NAMALWA (cell line): ENCODE data around the gene RBMS3.
"Not testable (repeated sequence)": the region's sequence is repeated elsewhere in the genome, so short reads cannot be mapped to it uniquely, and the experiment has no call there.

Experiments
- DNase-seq: peaks from one replicate; pipeline ENCODE4 v3.0.0-alpha.2; 2015; ENCODE audit warnings: low spot score

Gene RBMS3

DNA sequence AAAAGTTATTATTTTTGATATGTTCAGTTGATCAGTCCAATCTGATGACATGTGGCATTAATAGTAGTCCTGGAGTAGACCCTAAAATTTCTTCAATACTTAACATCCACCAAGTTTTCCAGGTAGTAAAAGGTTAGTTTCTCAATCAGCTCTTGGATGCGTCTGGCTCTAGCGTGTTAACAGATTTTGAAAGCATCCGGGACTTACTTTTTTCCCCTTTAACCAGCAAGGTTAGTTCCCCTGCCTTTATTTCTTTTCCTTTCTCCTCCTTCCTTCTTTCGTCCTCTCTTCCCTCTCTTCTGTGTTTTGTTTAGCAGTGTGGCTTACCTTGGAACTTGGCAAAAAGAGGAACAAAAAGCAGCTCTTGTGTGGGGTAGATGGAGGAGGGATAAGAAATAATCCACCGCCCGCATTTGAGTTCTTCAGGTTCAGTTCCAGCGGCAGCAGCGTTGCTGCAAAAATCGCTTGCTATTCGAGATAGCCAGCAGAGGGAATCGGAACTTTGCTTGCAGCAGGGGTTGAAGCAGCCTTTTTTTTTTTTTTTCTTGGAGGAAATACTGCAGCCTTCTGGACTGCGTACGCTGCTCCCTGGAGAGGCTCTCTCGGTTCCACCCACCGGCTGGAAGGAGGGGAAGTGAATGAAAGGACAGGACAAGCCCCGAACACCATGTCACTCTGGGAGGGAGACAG is at the start of gene RBMS3:
RBMS3 (plus strand) TSS at position 668 of the 690 bp plus-strand sequence.
- DNase-seq: peak; percentile 76

- not testable (repeated sequence) for DNase-seq
Measured at GRCh38 chr3:29233126-29233525, 47.7 kb upstream of the RBMS3 start.

DNA sequence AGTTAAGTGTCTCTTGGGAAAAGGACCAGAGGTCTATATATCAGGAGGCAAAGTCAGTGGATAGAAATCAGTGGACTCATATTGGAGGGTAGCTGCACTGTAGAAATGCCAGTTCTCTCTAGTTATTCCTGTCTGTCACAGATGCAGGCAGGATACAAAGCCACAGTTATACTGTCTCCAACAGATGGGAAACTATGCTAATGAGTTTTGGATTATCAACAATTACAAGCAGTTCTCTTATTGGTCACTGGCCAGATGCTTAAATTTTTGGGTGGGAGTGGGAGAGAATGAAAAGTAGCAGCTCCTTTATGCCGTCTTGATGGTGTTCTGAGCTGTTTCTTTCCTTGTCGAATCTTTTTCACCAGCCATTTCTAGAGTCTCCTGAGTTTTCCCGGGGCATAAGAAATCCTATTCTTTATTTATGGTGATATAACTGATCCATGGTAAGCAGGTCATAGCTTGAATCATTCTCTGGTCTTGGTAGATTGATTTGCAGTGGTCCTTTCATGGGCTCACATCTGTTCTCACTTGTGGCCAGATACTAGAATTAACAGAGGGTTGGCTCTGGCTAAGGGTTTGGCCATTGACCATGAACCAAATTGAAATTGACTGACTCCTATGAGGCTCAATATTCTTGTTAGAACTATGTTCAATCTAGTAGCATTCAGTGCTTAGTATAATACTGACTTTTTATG is 44.6 kb upstream of the RBMS3 start:
- no peak for DNase-seq

DNA sequence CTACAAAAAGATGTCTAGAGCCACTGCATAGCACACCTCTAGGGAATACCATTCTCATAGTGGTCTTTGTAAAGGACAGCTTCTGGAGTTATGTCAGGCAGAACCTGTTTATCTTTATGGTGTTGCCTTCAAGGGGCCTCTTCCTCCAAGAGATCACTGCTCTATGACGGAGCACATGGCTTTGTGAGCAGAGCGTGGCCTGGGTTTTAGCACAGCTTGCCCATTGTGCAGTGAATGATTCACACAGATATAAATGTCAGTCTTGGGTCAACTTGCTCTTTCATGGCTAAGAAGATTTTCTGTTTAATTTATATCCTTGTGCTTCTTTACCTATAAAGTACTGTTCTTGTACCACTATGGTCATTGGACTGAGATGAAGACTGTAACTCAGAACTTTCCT is 41.5 kb upstream of the RBMS3 start:
- no peak for DNase-seq

DNA sequence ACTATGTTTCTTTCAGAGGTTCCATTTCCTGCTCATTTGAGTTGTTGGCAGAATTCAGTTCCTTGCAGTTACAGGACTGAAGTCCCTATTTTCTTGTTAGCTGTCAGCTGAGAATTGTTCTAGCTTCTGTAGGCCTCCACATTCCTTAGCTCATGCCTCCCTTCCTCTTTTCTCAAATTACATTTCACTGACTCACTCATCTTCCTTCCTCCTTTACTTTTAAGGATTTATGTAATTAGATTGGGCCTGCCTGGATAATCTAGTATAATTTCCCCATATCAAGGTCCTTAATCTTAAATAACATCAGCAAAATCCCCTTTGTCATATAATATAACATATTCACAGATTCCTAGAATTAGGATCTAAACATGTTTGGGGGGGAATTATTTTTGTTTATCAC is 40.6 kb upstream of the RBMS3 start:
- no peak for DNase-seq

DNA sequence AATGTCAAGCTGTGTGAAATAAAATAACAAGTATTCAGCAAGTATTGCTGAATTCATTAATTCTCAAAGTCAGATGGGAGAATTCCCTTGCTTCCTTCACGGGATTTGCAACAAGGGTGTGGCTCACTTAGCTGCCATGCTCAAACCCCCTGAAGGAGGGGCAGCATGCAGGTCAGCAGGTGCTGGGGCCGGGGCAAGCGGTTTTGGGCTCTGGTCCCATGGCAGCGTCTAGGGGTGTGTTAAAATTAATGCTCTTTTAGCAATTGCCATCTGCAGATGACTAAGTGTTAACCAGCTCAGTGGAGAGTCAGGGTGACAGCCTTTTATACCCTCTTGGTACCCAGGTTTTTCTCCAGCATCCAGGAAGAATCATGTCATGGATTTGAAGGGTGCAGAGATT is 40.0 kb upstream of the RBMS3 start:
- DNase-seq: no peak

DNA sequence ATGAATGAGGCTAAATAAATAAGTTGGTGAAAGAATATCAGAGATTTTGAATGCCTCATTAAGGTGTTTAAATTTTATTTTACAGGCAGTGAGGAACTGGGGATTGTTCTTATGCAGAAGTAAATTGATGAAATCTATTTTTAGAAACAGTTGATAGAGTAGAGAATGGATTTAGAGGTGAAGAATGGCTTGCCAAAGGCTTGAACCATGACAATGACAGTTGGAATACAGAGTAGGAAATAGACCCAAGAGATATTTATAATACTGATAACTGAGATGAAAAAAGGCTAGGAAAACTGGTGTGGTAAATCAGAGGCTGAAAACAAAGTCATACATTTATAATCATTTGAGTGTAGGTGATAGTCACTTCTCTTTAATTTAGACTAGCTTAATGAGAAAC is 39.0 kb upstream of the RBMS3 start:
- DNase-seq: no peak

GRCh38 chr3:29242296-29242695 is 38.6 kb upstream of the RBMS3 start:
- DNase-seq: no peak

DNA sequence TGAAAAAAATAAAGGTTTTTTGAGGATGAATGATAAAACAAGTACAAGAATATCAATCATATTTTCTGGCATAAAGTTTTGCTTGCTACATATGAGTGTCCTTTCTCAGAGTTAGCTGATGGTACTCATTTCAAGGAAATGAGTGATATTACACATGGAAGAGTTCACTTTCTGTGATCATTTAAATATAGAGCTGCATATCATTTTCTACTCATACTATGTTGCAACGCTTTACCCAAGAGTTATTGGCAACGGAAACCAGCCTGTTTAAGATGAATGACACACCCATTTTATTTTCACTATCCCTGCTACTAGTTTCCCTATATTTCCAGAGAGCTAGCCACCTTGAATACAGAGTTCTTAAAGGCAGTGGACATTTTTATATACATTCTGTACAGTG is 35.4 kb upstream of the RBMS3 start:
- DNase-seq: no peak

DNA sequence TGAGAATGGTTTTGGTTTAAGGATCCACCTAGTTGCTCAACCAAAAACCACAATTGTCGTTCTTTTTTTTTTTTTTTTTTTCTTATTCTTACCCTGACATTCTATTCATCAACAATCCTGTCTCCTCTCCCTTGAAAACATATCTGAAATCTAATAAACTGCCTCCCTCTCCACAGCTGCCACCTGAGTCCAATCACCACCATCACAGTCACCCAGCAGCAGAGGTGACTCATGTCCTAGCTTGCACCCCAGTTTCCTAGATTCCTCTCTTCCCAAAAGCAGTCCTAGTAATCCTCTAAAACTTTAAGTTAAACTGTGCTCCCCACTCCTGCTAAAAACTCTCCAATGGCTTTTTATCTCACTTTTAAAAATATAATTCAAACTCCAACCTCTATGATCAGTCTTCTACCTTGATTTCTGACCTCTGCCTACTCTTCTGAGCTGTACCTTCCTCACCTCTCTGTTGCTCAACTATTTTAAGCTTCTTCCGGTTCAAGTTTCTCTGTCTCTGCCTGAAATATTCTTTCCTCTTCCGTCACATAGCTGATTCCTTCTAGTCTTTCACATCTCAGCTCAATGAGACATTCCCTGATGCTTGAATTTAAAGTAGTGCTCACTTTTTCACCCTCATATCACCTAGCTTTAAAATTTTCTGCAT is 33.7 kb upstream of the RBMS3 start:
- no peak for DNase-seq

- no peak for DNase-seq
Measured at GRCh38 chr3:29249829-29250345, 31.0 kb upstream of the RBMS3 start.

DNA sequence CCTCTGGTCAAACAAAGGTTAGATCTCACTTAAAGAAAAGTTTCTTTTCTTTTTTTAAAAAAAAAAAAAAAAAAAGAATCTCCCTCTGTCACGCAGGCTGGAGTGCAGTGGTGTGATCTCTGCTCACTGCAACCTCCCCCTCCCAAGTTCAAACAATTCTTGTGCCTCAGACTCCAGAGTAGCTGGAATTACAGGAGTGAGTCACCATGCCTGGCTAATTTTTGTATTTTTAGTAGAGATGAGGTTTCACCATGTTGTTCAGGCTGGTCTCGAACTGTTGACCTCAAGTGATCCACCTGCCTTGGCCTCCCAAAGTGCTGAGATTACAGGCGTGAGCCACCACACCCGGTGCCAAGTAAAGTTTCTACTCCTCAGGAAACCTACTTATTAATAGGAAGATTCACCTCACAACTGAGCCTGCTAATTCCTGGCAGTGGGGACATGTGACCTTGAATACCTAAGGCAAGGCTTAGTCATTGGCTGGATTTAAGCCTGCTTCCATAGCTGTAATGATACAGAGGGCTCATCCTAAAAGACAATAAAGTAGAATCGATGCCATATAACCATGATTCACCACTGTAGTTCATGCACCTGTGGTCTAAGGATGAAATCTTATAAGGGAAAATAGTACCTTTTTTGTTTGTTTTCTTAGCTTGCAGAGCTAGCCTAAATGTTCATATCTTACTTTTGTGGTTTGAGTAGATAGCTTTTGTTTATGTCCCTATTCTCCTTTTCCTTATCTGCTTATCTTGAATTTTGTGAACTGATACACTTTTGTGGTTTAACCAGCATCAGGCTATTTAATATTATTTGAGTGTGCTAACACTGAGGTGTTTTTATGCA is 24.8 kb upstream of the RBMS3 start:
- no peak for DNase-seq

DNA sequence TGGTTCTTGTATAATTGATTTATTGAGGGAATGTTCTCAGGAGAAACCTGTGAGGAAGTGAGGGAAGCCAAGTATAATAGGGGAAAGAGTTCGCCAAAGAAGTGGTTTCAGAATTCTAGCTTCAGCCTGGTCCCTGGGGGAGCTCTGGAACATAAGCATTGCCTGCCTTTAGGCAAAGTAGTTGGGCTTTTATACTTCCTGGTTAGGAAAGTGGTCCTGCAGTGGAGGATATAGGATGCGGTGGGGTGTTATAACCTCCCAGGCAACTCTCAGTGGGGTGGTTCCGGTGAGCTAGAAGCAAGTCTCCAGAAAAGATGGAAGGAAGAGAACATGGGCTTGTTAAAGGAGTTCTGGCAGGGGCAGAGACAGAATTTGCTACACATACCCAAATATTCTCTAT is 22.7 kb upstream of the RBMS3 start:
- no peak for DNase-seq

DNA sequence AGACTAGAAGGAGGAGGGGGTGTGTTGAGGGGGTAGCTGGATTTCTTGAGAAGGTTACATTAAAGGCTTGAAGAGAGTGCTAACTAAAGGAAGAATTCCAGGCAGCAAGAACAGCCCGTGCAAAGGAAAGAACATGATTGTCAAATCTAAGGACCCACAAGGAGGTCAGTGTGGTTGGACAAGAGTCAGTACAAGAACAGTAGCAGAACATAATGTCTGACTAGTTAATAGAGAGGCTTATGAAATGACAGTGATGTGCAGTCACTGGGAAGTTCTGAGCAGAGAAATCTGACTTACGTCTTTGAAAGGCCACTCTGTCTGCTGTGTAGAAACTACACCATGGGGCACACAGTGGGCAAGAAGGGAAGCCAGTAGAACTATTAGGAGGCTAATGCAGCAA is 19.8 kb upstream of the RBMS3 start:
- DNase-seq: no peak

GRCh38 chr3:29263476-29263875 is 17.4 kb upstream of the RBMS3 start:
- no peak for DNase-seq

GRCh38 chr3:29265509-29266072 is 15.3 kb upstream of the RBMS3 start:
- no peak for DNase-seq

GRCh38 chr3:29267226-29267625 is 13.6 kb upstream of the RBMS3 start:
- no peak for DNase-seq

DNA sequence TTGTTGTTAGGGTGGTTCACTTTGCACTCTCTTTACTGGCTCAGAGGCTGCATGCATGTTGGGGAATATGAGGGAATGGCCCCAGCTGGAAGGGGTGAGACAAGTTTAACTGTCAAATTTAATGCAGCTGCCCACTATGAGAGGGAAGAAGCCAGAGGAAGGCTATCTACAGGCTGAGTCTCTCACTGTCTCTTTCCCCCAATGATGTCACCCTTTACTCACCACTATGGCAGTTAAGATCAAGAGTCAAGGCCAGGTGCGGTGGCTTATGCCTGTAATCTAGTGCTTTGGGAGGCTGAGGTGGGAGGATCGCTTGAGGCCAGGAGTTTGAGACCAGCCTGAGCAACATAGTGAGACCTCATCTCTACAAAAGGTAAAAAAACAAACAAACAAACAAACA is 12.2 kb upstream of the RBMS3 start:
- DNase-seq: no peak

DNA sequence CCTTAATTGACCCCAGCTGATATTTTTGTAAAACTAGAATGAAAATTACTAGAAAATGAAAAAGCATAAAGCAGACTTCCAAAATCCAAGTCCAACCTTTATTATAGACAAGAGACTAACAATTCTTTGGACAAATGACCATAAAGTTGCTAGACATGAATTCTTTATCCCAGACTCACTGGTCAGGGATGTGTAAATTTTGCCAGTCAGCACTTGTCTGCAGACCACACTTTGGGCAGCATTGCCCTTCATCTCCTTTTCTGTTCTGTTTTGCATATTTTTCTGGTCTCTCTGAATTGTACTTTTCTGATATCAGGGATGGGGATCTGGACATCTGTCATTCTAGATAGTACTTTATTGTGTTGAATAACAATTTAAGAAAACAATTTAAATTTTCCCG is 10.1 kb upstream of the RBMS3 start:
- no peak for DNase-seq

DNA sequence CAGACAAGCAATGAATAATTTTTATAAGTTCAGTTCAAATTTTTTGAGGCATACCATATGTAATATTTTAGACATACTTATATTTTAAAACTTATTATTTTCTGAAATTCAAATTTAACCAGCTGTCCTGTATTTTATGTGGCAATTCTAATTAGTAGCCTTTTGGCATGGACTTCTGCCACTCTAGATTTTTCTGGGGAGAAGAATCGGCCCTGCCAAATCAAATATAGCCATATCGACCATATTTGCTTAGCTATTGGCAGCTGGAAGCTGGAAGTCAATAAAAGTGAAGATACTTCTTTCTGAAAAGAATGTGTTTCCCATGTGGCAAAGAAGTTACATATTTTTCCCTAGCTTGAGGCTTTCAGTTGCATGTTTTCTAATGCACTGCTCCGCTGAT is 9.4 kb upstream of the RBMS3 start:
- no peak for DNase-seq

DNA sequence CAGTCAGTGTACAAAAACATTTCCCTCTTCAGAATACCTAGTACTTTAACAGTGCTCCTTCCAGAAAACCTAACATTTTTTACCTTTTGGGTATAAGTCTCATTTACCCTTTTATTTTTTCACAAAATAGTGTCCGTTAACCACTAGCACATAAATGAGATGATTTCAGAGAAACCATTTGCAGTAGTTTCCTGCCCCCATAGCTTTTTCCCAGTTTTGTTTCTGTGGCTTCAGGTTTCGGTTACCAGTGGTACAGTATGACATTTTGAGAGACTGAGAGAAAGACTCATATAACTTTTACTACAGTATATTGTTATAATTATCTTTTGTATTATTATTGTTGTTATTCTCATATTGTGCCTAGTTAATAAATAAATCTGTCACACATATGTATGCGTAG is 6.2 kb upstream of the RBMS3 start:
- no peak for DNase-seq

GRCh38 chr3:29275309-29275708 is 5.6 kb upstream of the RBMS3 start:
- peak; percentile 19 for DNase-seq
